PC-9 (cell line): ENCODE data around the gene ARHGDIG. TPM values are rescaled to one million over a fixed set of nuclear protein-coding genes. Genes with fewer than 3 reads are reported as not detected.

Experiments used
- BruUV-seq: library from RNA; stranded (reverse); fragments of 400-500 nt; replicated peaks from 2 replicates; lab custom pipeline; 2021; lab: Mats Ljungman, UMichigan
- CTCF ChIA-PET: fragments of 300-600 bp; sonication (Branson Sonifier 250); formaldehyde crosslinking; loops from one replicate; lab custom pipeline; 2022; ENCODE audit warnings: antibody characterized with exemption; lab: Charles Lee
- POLR2A ChIA-PET: fragments of 300-600 bp; sonication (Branson Sonifier 250); formaldehyde crosslinking; loops from one replicate; lab custom pipeline; 2022; ENCODE audit warnings: antibody characterized with exemption; ENCODE audit not compliant: unreplicated experiment; lab: Charles Lee
- DNase-seq, 2 experiments: peaks; one replicate each; pipeline versions ENCODE4 v3.0.0 to v3.0.0-alpha.2; 2015 to 2022; ENCODE audit warnings: mixed read lengths in 1 of 2
- H2AFZ ChIP-seq: fragments of 200-600 bp; sonication (generic); 2 replicates; pipeline ENCODE4 v1.8.1; 2017; ENCODE audit warnings: antibody characterized with exemption
- H3F3A ChIP-seq: fragments of 200-600 bp; sonication (generic); 2 replicates; pipeline ENCODE4 v1.8.1; 2017; ENCODE audit warnings: antibody characterized with exemption, mild to moderate bottlenecking, low read depth; ENCODE audit not compliant: insufficient read depth
- H3K27ac ChIP-seq: fragments of 200-600 bp; sonication (generic); 2 replicates; pipeline ENCODE4 v1.6.1; 2016; ENCODE audit warnings: mixed run types
- H3K27me3 ChIP-seq: fragments of 200-600 bp; sonication (generic); 2 replicates; pipeline ENCODE4 v1.6.1; 2016; ENCODE audit warnings: low read depth, mixed run types; ENCODE audit not compliant: insufficient read depth
- H3K36me3 ChIP-seq: fragments of 200-600 bp; sonication (generic); 2 replicates; pipeline ENCODE4 v1.6.1; 2016; ENCODE audit warnings: low read depth, mixed run types
- H3K4me1 ChIP-seq: fragments of 200-600 bp; sonication (generic); replicated peaks from 2 replicates; pipeline ENCODE4 v1.6.1; 2016; ENCODE audit warnings: mixed run types; ENCODE audit not compliant: insufficient read depth
- H3K4me2 ChIP-seq: fragments of 200-600 bp; sonication (generic); 2 replicates; pipeline ENCODE4 v1.6.1; 2017; ENCODE audit warnings: mixed run types
- H3K4me3 ChIP-seq: fragments of 200-600 bp; sonication (generic); 2 replicates; pipeline ENCODE4 v1.6.1; 2016; ENCODE audit warnings: mixed run types
- H3K79me2 ChIP-seq: fragments of 200-600 bp; sonication (generic); 2 replicates; pipeline ENCODE4 v1.6.1; 2017; ENCODE audit warnings: low read depth, mixed run types
- H3K9me2 ChIP-seq: fragments of 200-600 bp; sonication (generic); 2 replicates; pipeline ENCODE4 v1.8.1; 2017; ENCODE audit warnings: mild to moderate bottlenecking; ENCODE audit not compliant: insufficient read depth
- H3K9me3 ChIP-seq: fragments of 200-600 bp; sonication (generic); 2 replicates; pipeline ENCODE4 v1.8.1; 2016; ENCODE audit warnings: low read depth; ENCODE audit not compliant: insufficient read depth
- H4K20me1 ChIP-seq: fragments of 200-600 bp; sonication (generic); 2 replicates; pipeline ENCODE4 v1.8.1; 2017; ENCODE audit not compliant: insufficient read depth
- CTCF ChIP-seq: fragments of 200-600 bp; sonication (generic); conservative IDR thresholded peaks from 2 replicates; pipeline ENCODE4 v1.6.1; 2017; ENCODE audit warnings: mixed run types, antibody characterized with exemption, mild to moderate bottlenecking, moderate library complexity
- EZH2 ChIP-seq: fragments of 200-600 bp; sonication (generic); IDR thresholded peaks from 2 replicates; pipeline ENCODE4 v1.8.0; 2017; ENCODE audit warnings: antibody characterized with exemption, low read depth
- intact Hi-C: fragments of 100-400 bp; cut with micrococcal nuclease; formaldehyde crosslinking; loops from one replicate; pipeline ENCODE4 v1.10.0; 2022; ENCODE audit not compliant: unreplicated experiment
- total RNA-seq: library from RNA; stranded (reverse); gene quantifications from 2 replicates; pipeline ENCODE4 v1.2.3, GENCODE V29; 2021

The ARHGDIG gene
- total RNA-seq, 1 experiment from 2014 or later: not detected

- Histone ChIP-seq H3F3A (no peaks in the 10 kb centered on the region), H2AFZ (no peak overlapping the region), H4K20me1 (no peaks in the 10 kb centered on the region), H3K4me1 (peaks cover 14% of the 10 kb centered on the region; the same call in 1 of the 2 replicates), H3K4me2 (no peak overlapping the region), H3K27ac (no peak overlapping the region), H3K79me2 (no peaks in the 10 kb centered on the region), H3K9me3 (no peaks in the 10 kb centered on the region), H3K4me3 (no peak overlapping the region), H3K27me3 (no peaks in the 10 kb centered on the region), H3K36me3 (no peaks in the 10 kb centered on the region), H3K9me2 (no peaks in the 10 kb centered on the region)
- no peak for DNase-seq
- no peak for TF ChIP-seq EZH2
- no peak for TF ChIP-seq CTCF
- intact Hi-C loops: no loop called here
- BruUV-seq: no TSS peak
- ChIA-PET POLR2A (interaction anchor here (0.5 kb wide), 1 partner anchor 21 kb away, joined by 7 read pairs; no protein-coding TSS in a partner anchor), CTCF (no interaction called here)
Measured at GRCh38 chr16:249431-249830, 31.0 kb upstream of the ARHGDIG start.

GRCh38 chr16:252366-253337, 27.7 kb upstream of the ARHGDIG start:
- H3K4me2 ChIP-seq: no peak overlapping the region
- TF ChIP-seq EZH2: no peak
- TF ChIP-seq CTCF: no peak
- H2AFZ ChIP-seq: no peak overlapping the region
- H3K9me2 ChIP-seq: no peaks in the 10 kb centered on the region
- H3K27me3 ChIP-seq: no peaks in the 10 kb centered on the region
- H4K20me1 ChIP-seq: no peaks in the 10 kb centered on the region
- intact Hi-C loops: no loop called here
- DNase-seq: no peak
- ChIA-PET CTCF (interaction anchor here (0.6 kb wide), 1 partner anchor 100 kb away, joined by 4 read pairs; the partner anchor contains the start of gene AXIN1), POLR2A (interaction anchor here (0.7 kb wide), 1 partner anchor 12 kb away, joined by 3 read pairs; no protein-coding TSS in a partner anchor)
- H3K79me2 ChIP-seq: no peaks in the 10 kb centered on the region
- H3K4me1 ChIP-seq: peaks cover 14% of the 10 kb centered on the region; the same call in 1 of the 2 replicates
- H3K36me3 ChIP-seq: no peaks in the 10 kb centered on the region
- no peaks in the 10 kb centered on the region for H3F3A ChIP-seq
- no peaks in the 10 kb centered on the region for H3K9me3 ChIP-seq
- no TSS peak for BruUV-seq
- no peak overlapping the region for H3K27ac ChIP-seq
- H3K4me3 ChIP-seq: no peak overlapping the region

GRCh38 chr16:253833-254232, 26.6 kb upstream of the ARHGDIG start:
- no peak overlapping the region for H3K4me3 ChIP-seq
- H3K36me3 ChIP-seq: no peaks in the 10 kb centered on the region
- DNase-seq: no peak
- ChIA-PET POLR2A (interaction anchor here (0.7 kb wide), 1 partner anchor 13 kb away, joined by 3 read pairs; no protein-coding TSS in a partner anchor), CTCF (no interaction called here)
- H3F3A ChIP-seq: no peaks in the 10 kb centered on the region
- H3K79me2 ChIP-seq: no peaks in the 10 kb centered on the region
- H3K9me2 ChIP-seq: no peaks in the 10 kb centered on the region
- no peaks in the 10 kb centered on the region for H3K27me3 ChIP-seq
- TF ChIP-seq EZH2 (no peak), CTCF (no peak)
- peaks cover 14% of the 10 kb centered on the region; the same call in 1 of the 2 replicates for H3K4me1 ChIP-seq
- H3K27ac ChIP-seq: no peak overlapping the region
- intact Hi-C loops: no loop called here
- H2AFZ ChIP-seq: no peak overlapping the region
- H4K20me1 ChIP-seq: no peaks in the 10 kb centered on the region
- H3K9me3 ChIP-seq: no peaks in the 10 kb centered on the region
- BruUV-seq: no TSS peak
- H3K4me2 ChIP-seq: no peak overlapping the region
